GM12874 (cell line): ENCODE results near the gene SNRNP70.

ENCODE experiments used
- CTCF ChIP-seq: IDR thresholded peaks from 2 replicates; pipeline ENCODE4 v1.5.1; 2011; ENCODE audit warnings: low read depth, mild to moderate bottlenecking, control low read depth, low read length, moderate library complexity; ENCODE audit not compliant: insufficient read depth

Gene SNRNP70

GRCh38 chr19:49057636-49058234, 27.5 kb upstream of the SNRNP70 start, which contains the start of gene CGB7:
Gene CGB7, minus strand, starts transcription at chr19:49057749. Its CDS starts 2,374 bp downstream, at chr19:49055375.
- no peak for TF ChIP-seq CTCF

GRCh38 chr19:49058562-49058961, 26.7 kb upstream of the SNRNP70 start:
- TF ChIP-seq CTCF = no peak

- TF ChIP-seq CTCF = no peak
These were observed 26.2 kb upstream of the SNRNP70 start for GRCh38 chr19:49059053-49059452.

- TF ChIP-seq CTCF = no peak
These were observed 24.3 kb upstream of the SNRNP70 start for GRCh38 chr19:49061000-49061399.

- no peak for TF ChIP-seq CTCF
These were observed 23.8 kb upstream of the SNRNP70 start for GRCh38 chr19:49061445-49061844.

GRCh38 chr19:49064029-49064629, 21.1 kb upstream of the SNRNP70 start:
- TF ChIP-seq CTCF = no peak

- TF ChIP-seq CTCF = no peak
These were observed 20.3 kb upstream of the SNRNP70 start, which contains the start of gene NTF4 for GRCh38 chr19:49064768-49065611. Gene NTF4, minus strand, starts transcription at chr19:49064818. Its CDS starts 2,821 bp downstream, at chr19:49061997.
